ENCODE results near the gene ARFIP1. TPM values are rescaled to one million over a fixed set of nuclear protein-coding genes. Genes with fewer than 3 reads are reported as not detected.

The ARFIP1 gene
- total RNA-seq, 1 donor from 2014 or later, result 11.6 TPM

DNA sequence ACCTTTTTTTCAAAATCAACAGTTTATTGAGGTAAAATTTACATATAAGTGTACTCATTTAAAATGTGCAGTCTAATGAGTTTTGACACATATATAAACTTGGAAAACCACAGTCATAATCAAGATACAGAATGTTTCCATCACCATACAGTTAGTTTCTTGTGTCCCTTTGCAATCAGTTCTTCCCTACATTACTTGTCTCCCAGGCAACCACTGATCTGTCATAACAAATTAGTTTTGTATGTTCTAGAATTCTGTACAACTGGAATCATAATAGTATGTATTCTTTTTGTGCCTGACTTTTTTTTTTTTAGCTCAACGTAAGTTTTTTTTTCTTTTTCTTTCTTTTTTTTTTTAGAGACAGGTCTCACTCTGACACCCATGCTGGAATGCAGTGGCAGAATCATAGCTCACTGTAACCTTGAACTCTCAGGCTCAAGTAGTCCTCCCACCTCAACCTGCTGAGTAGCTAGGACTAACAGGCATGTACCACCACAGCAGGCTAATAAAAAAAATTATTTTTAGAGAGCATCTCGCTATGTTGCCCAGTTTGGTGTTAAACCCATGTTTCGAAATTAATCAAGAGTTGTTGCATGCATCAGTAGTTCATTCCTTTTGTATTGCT, 26.9 kb downstream of the ARFIP1 start:
- Histone ChIP-seq H3K4me1 (no peaks in the 10 kb centered on the region), H3K36me3 (no peaks in the 10 kb centered on the region), H3K27ac (no peak overlapping the region), H3K9me3 (no peaks in the 10 kb centered on the region), H3K27me3 (no peaks in the 10 kb centered on the region), H3K4me3 (no peak overlapping the region)
- intact Hi-C loops (cut with DNase I), result no loop called here
- no peak for TF ChIP-seq CTCF (IDR thresholded peaks at IDR 0.05)
- DNase-seq (ENCODE audit: low spot score in 2 of 2), result no peak

DNA sequence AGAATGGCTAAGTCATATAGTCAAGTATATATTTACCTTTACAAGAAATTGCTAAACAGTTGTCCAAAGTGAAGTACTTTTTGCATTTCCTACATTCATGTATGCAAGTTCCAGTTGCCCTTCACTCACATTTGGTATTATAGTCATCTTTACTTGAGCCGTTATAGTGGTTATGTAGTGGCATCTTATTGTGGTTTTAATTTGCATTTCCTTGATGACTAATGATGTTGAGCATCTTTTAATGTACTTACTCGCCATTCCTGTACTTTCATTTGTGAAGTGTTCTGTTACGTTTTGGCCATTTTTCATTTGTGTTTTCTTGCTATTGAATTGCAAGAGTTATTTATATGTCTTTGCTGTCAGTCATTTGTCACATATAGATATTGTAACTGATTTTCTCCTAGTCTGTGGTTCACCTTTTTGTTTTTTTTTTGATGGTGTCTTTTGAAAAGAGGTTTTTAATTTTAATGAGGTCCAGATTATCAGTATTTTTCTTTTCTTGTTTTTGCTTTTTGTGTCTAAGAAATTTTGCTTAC, 27.6 kb downstream of the ARFIP1 start:
- intact Hi-C loops (cut with DNase I), result no loop called here
- no peak for TF ChIP-seq CTCF (IDR thresholded peaks at IDR 0.05)
- Histone ChIP-seq H3K27ac (no peak overlapping the region), H3K36me3 (peaks cover 0 to 4% of the 10 kb centered on the region in 2 donors), H3K9me3 (no peaks in the 10 kb centered on the region), H3K4me3 (no peak overlapping the region), H3K27me3 (no peaks in the 10 kb centered on the region), H3K4me1 (no peaks in the 10 kb centered on the region)
- DNase-seq (ENCODE audit: low spot score in 2 of 2), result no peak

GRCh38 chr4:152808670-152809069, 28.9 kb downstream of the ARFIP1 start:
- Histone ChIP-seq H3K4me1 (no peaks in the 10 kb centered on the region), H3K27ac (no peak overlapping the region), H3K36me3 (peaks cover 0 to 7% of the 10 kb centered on the region in 2 donors), H3K9me3 (no peaks in the 10 kb centered on the region), H3K4me3 (no peak overlapping the region), H3K27me3 (no peaks in the 10 kb centered on the region)
- TF ChIP-seq CTCF (IDR thresholded peaks at IDR 0.05), result no peak
- DNase-seq (ENCODE audit: low spot score in 2 of 2), result no peak
- intact Hi-C loops (cut with DNase I), result no loop called here

GRCh38 chr4:152810715-152811287, 31.0 kb downstream of the ARFIP1 start:
- TF ChIP-seq CTCF (IDR thresholded peaks at IDR 0.05), result no peak
- H3K4me3 ChIP-seq, result no peak overlapping the region
- H3K9me3 ChIP-seq, result peaks cover 3 to 17% of the 10 kb centered on the region in 2 donors
- intact Hi-C loops (cut with DNase I), result no loop called here
- peaks cover 0 to 21% of the 10 kb centered on the region in 2 donors for H3K36me3 ChIP-seq
- no peak overlapping the region for H3K27ac ChIP-seq
- H3K4me1 ChIP-seq, result no peaks in the 10 kb centered on the region
- no peak for DNase-seq (ENCODE audit: low spot score in 2 of 2)
- H3K27me3 ChIP-seq, result no peaks in the 10 kb centered on the region

DNA sequence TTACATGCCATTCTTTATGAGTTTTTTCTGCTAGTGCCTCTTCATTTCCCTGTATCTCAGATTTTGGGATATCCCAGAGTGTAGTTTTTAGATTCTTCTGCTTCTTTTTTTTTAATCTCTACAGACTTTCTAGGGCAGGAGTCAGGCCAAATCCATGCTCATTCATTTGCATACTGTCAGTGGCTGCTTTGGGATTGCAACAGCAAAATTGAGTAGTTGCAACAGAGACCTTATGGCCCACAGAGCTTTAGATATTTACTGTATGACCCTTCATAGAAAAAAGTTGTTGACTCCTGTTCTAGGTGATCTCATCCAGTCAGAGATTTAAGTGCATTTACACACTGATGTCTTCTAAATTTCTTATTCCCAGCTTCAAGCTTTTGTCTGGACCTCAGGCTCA, 35.3 kb downstream of the ARFIP1 start:
- intact Hi-C loops (cut with DNase I), result no loop called here
- Histone ChIP-seq H3K9me3 (peaks cover 3 to 28% of the 10 kb centered on the region in 2 donors), H3K27ac (no peak overlapping the region), H3K36me3 (peaks cover 2 to 36% of the 10 kb centered on the region in 2 donors), H3K27me3 (no peaks in the 10 kb centered on the region), H3K4me3 (no peak overlapping the region), H3K4me1 (no peaks in the 10 kb centered on the region)
- no peak for DNase-seq (ENCODE audit: low spot score in 2 of 2)
- no peak for TF ChIP-seq CTCF (IDR thresholded peaks at IDR 0.05)
